Osteoblast (primary cell): ENCODE data around the gene CCDC146. TPM values are rescaled to one million over a fixed set of nuclear protein-coding genes. Genes with fewer than 3 reads are reported as not detected.
A peak's percentile ranks its signal among the peaks of the same experiment; 100 is the strongest.

Experiments used
- DNase-seq: peaks from one replicate; pipeline ENCODE4 v3.0.0; 2011; ENCODE audit warnings: low spot score, mixed read lengths; ENCODE audit not compliant: insufficient read length; ENCODE audit errors: missing footprints
- H2AFZ ChIP-seq: 2 replicates; pipeline ENCODE4 v1.6.0; 2011; ENCODE audit warnings: mild to moderate bottlenecking, low read length
- H3K27ac ChIP-seq: 2 replicates; pipeline ENCODE4 v1.5.1; 2011; ENCODE audit warnings: mild to moderate bottlenecking, low read depth, low read length, moderate library complexity
- H3K27me3 ChIP-seq: 2 replicates; pipeline ENCODE4 v1.6.0; 2012; ENCODE audit warnings: mild to moderate bottlenecking, control low read depth, inconsistent platforms, low read length, moderate library complexity; ENCODE audit not compliant: insufficient read depth
- H3K36me3 ChIP-seq: 2 replicates; pipeline ENCODE4 v1.5.1; 2011; ENCODE audit warnings: mild to moderate bottlenecking, low read length, control low read depth, moderate library complexity; ENCODE audit not compliant: insufficient read depth
- H3K4me1 ChIP-seq: 2 replicates; pipeline ENCODE4 v1.5.1; 2011; ENCODE audit warnings: mild to moderate bottlenecking, low read length, control low read depth, moderate library complexity; ENCODE audit not compliant: insufficient read depth
- H3K4me2 ChIP-seq: 2 replicates; pipeline ENCODE4 v1.6.0; 2011; ENCODE audit warnings: mild to moderate bottlenecking, low read length; ENCODE audit not compliant: insufficient read depth
- H3K4me3 ChIP-seq: fragments of 200-600 bp; sonication (generic); 3 replicates; pipeline ENCODE4 v1.5.1; 2012; ENCODE audit warnings: mild to moderate bottlenecking, low read length, inconsistent platforms; ENCODE audit not compliant: insufficient read depth
- H3K79me2 ChIP-seq: 2 replicates; pipeline ENCODE4 v1.6.0; 2012; ENCODE audit warnings: mild to moderate bottlenecking, low read length, control low read depth, inconsistent platforms; ENCODE audit not compliant: insufficient read depth
- H3K9me3 ChIP-seq: 2 replicates; pipeline ENCODE4 v1.5.1; 2011; ENCODE audit warnings: low read depth, low read length, control low read depth
- H4K20me1 ChIP-seq: 2 replicates; pipeline ENCODE4 v1.6.0; 2012; ENCODE audit warnings: mild to moderate bottlenecking, low read length, control low read depth; ENCODE audit not compliant: insufficient read depth
- total RNA-seq: library from RNA; depleted of rRNA; stranded (reverse); fragments of >200 nt; gene quantifications from 2 replicates; pipeline ENCODE4 v1.2.3, GENCODE V29; 2012
- TF ChIP-seq, protein P1 (sequence below): IDR thresholded peaks from 2 replicates; pipeline ENCODE4 v1.5.1; 2011; ENCODE audit warnings: mild to moderate bottlenecking, low read depth, low read length, moderate library complexity; ENCODE audit errors: extremely low read depth

CCDC146 gene
- total RNA-seq, 1 donor: 5.1 TPM

- Histone ChIP-seq H3K9me3 (no peaks in the 10 kb centered on the region), H3K36me3 (no peaks in the 10 kb centered on the region), H3K4me3 (no peak overlapping the region), H2AFZ (no peak overlapping the region), H3K27me3 (no peaks in the 10 kb centered on the region), H3K79me2 (no peaks in the 10 kb centered on the region), H3K4me2 (no peak overlapping the region), H4K20me1 (no peaks in the 10 kb centered on the region), H3K4me1 (no peaks in the 10 kb centered on the region), H3K27ac (no peak overlapping the region)
- DNase-seq: no peak
- TF ChIP-seq, protein P1, sequence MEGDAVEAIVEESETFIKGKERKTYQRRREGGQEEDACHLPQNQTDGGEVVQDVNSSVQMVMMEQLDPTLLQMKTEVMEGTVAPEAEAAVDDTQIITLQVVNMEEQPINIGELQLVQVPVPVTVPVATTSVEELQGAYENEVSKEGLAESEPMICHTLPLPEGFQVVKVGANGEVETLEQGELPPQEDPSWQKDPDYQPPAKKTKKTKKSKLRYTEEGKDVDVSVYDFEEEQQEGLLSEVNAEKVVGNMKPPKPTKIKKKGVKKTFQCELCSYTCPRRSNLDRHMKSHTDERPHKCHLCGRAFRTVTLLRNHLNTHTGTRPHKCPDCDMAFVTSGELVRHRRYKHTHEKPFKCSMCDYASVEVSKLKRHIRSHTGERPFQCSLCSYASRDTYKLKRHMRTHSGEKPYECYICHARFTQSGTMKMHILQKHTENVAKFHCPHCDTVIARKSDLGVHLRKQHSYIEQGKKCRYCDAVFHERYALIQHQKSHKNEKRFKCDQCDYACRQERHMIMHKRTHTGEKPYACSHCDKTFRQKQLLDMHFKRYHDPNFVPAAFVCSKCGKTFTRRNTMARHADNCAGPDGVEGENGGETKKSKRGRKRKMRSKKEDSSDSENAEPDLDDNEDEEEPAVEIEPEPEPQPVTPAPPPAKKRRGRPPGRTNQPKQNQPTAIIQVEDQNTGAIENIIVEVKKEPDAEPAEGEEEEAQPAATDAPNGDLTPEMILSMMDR: no peak
Observed at GRCh38 chr7:77253151-77253550, 130.7 kb downstream of the CCDC146 start.

- DNase-seq: no peak
- no peak overlapping the region for H3K27ac ChIP-seq
Observed at GRCh38 chr7:77254429-77254828, 132.0 kb downstream of the CCDC146 start.

GRCh38 chr7:77254915-77255314 lies 132.5 kb downstream of the CCDC146 start:
- Histone ChIP-seq H3K79me2 (no peaks in the 10 kb centered on the region), H3K27ac (no peak overlapping the region)
- no peak for DNase-seq

More at GRCh38 chr7:77254429-77254828, 132.0 kb downstream of the CCDC146 start:
- Histone ChIP-seq H3K9me3 (no peaks in the 10 kb centered on the region), H3K27me3 (no peaks in the 10 kb centered on the region), H3K4me1 (no peaks in the 10 kb centered on the region), H3K36me3 (no peaks in the 10 kb centered on the region), H3K4me3 (no peak overlapping the region), H2AFZ (no peak overlapping the region), H3K4me2 (no peak overlapping the region), H4K20me1 (no peaks in the 10 kb centered on the region), H3K79me2 (no peaks in the 10 kb centered on the region)
- TF ChIP-seq, protein P1: no peak

DNA sequence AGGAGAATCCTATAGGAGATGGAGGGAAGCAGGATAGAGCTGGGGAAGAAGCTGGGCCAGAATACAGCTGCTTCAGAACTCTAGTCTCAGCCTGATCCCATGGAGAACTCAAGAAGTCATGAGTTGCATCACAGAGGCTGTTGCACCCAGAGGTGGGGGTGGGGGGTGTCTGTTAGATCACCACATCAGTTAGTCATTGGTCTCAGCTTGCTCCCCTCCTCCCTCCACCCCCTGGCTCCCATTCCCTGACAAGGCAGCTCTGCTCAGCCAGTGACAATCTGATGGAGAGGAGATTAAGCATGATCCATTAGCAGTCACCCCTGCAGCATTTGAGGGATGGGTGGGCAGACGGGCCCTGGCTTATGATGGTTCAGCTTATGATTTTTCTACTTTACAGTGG lies 135.6 kb downstream of the CCDC146 start:
- Histone ChIP-seq H3K4me1 (no peaks in the 10 kb centered on the region), H2AFZ (no peak overlapping the region), H3K4me2 (no peak overlapping the region), H4K20me1 (no peaks in the 10 kb centered on the region), H3K9me3 (no peaks in the 10 kb centered on the region), H3K79me2 (no peaks in the 10 kb centered on the region), H3K27me3 (no peaks in the 10 kb centered on the region), H3K27ac (no peak overlapping the region), H3K4me3 (no peak overlapping the region), H3K36me3 (no peaks in the 10 kb centered on the region)
- TF ChIP-seq, protein P1: no peak
- peak; percentile 52 for DNase-seq

More at GRCh38 chr7:77254915-77255314, 132.5 kb downstream of the CCDC146 start:
- H3K27me3 ChIP-seq: no peaks in the 10 kb centered on the region
- TF ChIP-seq, protein P1: no peak
- H3K4me1 ChIP-seq: no peaks in the 10 kb centered on the region
- no peaks in the 10 kb centered on the region for H3K36me3 ChIP-seq
- no peak overlapping the region for H3K4me3 ChIP-seq
- no peak overlapping the region for H3K4me2 ChIP-seq
- no peaks in the 10 kb centered on the region for H4K20me1 ChIP-seq
- no peaks in the 10 kb centered on the region for H3K9me3 ChIP-seq
- H2AFZ ChIP-seq: no peak overlapping the region
